ENCODE measurements around the gene AP1M2.

- TF ChIP-seq, protein P1, sequence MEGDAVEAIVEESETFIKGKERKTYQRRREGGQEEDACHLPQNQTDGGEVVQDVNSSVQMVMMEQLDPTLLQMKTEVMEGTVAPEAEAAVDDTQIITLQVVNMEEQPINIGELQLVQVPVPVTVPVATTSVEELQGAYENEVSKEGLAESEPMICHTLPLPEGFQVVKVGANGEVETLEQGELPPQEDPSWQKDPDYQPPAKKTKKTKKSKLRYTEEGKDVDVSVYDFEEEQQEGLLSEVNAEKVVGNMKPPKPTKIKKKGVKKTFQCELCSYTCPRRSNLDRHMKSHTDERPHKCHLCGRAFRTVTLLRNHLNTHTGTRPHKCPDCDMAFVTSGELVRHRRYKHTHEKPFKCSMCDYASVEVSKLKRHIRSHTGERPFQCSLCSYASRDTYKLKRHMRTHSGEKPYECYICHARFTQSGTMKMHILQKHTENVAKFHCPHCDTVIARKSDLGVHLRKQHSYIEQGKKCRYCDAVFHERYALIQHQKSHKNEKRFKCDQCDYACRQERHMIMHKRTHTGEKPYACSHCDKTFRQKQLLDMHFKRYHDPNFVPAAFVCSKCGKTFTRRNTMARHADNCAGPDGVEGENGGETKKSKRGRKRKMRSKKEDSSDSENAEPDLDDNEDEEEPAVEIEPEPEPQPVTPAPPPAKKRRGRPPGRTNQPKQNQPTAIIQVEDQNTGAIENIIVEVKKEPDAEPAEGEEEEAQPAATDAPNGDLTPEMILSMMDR (IDR thresholded peaks at IDR 0.05; ENCODE audit: insufficient read depth, low read length, poor library complexity, severe bottlenecking), result no peak
- TF ChIP-seq EZH2phosphoT487 (conservative IDR thresholded peaks at IDR 0.05; ENCODE audit: low read length), result no peak
Measured at GRCh38 chr19:10612499-10613119, 25.5 kb upstream of the AP1M2 start.

Data from SU-DHL-6 (cell line).